GM04503 (cell line): Measurements from ENCODE around the gene AAMDC.

Experiments used
- DNase-seq: peaks from one replicate; pipeline ENCODE4 v3.0.0-alpha.2; 2012; ENCODE audit warnings: low read depth

The AAMDC gene

GRCh38 chr11:77820565-77821348, at the start of gene AAMDC, which contains the start of gene RSF1:
Gene AAMDC, plus strand, starts transcription at chr11:77821144. Its CDS starts 21,353 bp downstream, at chr11:77842497.
Gene RSF1, minus strand, starts transcription at chr11:77820722. Its CDS starts 8 bp downstream, at chr11:77820714.
- peak; percentile 91 for DNase-seq

- DNase-seq, result no peak
Observed at GRCh38 chr11:77775936-77776335, 45.0 kb upstream of the AAMDC start.

GRCh38 chr11:77776455-77776854, 44.5 kb upstream of the AAMDC start:
- no peak for DNase-seq

GRCh38 chr11:77778118-77778517, 42.8 kb upstream of the AAMDC start:
- no peak for DNase-seq

- DNase-seq, result no peak
Observed at GRCh38 chr11:77778549-77778948, 42.4 kb upstream of the AAMDC start.

- no peak for DNase-seq
Observed at GRCh38 chr11:77779935-77780334, 41.0 kb upstream of the AAMDC start.

GRCh38 chr11:77783025-77783424, 37.9 kb upstream of the AAMDC start:
- no peak for DNase-seq

GRCh38 chr11:77784572-77784971, 36.4 kb upstream of the AAMDC start:
- DNase-seq, result no peak

GRCh38 chr11:77789061-77789730, 31.7 kb upstream of the AAMDC start:
- no peak for DNase-seq

GRCh38 chr11:77789731-77790476, 31.0 kb upstream of the AAMDC start:
- no peak for DNase-seq

GRCh38 chr11:77791301-77791700, 29.6 kb upstream of the AAMDC start:
- no peak for DNase-seq

GRCh38 chr11:77793972-77794371, 27.0 kb upstream of the AAMDC start:
- no peak for DNase-seq

- DNase-seq, result no peak
Observed at GRCh38 chr11:77799338-77799737, 21.6 kb upstream of the AAMDC start.

- DNase-seq, result no peak
Observed at GRCh38 chr11:77800449-77800848, 20.5 kb upstream of the AAMDC start.

- no peak for DNase-seq
Observed at GRCh38 chr11:77801477-77801876, 19.5 kb upstream of the AAMDC start.

- no peak for DNase-seq
Observed at GRCh38 chr11:77806415-77806814, 14.5 kb upstream of the AAMDC start.

GRCh38 chr11:77806993-77807392, 14.0 kb upstream of the AAMDC start:
- DNase-seq, result no peak

- no peak for DNase-seq
Observed at GRCh38 chr11:77813256-77813655, 7.7 kb upstream of the AAMDC start.

- DNase-seq, result no peak
Observed at GRCh38 chr11:77814848-77815247, 6.1 kb upstream of the AAMDC start.

- DNase-seq, result no peak
Observed at GRCh38 chr11:77815459-77815858, 5.5 kb upstream of the AAMDC start.

- peak; percentile 37 for DNase-seq
Observed at GRCh38 chr11:77819411-77819920, 1.5 kb upstream of the AAMDC start.

- DNase-seq, result no peak
Observed at GRCh38 chr11:77819921-77820564, 901 bp upstream of the AAMDC start.
